NCI-H2171 treated with DMSO at 0.1 percent for 48 hours (cell line): ENCODE results near the gene ADGRL3.

Source experiments
- DNase-seq: peaks from one replicate; lab custom pipeline; 2025; lab: John Stamatoyannopoulos, UW

Gene ADGRL3

DNA sequence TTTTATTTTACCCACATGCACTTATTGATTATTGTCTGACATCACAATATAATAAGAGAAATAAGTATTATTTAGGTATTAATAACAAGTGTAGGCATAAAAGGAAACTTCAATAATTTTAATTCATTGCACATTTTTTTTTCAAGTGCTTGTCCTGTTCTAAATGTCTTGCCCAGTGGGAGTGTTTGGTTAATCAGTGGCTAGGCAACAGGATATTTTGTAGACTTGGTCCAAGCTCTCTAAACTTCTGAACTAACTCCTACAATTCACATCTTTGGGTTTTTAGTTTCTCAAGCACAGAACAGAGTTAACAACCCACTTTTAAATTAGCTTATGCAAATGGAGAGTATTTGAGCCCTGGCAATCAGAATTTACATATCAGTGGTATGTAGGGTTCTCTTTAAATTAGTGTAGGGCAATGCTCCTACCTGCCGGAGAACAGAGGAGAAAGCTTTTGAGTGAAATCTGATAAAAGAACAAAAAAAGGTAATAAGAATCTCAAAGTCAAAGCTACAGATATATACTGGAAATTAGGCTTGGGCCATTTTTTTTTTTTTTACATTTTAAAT lies 353.5 kb downstream of the ADGRL3 start:
- no peak for DNase-seq

DNA sequence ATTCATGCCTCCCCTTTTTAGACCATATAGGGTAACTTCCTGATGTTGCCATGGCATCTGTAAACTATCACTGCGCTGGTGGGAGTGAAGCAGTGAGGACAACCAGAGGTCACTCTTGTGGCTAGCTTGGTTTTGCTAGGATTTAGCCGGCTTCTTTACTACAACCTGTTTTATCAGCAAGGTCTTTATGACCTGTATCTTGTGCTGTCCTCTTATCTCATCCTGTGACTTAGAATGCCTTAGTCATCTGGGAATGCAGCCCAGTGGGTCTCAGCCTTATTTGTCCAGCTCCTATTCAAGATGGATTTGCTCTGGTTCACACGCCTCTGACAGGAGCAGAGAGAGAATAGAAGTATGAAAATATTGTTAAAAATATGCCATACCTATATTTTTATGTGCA lies 355.7 kb downstream of the ADGRL3 start:
- DNase-seq: no peak

DNA sequence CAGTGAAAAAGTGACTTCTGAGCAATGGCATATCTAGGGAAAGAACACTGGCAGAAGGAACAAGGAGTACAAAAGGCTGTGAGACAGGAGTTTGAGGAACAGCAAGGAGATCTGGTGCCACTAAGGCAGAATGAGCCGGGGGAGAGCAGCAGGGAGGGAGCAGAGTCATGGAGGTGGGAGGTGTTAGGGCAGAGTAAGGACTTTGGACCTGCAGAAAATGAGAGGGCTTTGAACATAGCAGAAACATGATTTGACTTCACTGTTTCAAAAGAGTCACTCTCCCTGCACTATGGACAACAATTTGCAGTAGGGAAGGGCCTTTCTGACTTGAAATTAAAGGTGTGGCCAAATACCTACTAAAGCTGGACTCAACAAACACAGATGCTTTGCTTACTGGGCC lies 356.2 kb downstream of the ADGRL3 start:
- no peak for DNase-seq

DNA sequence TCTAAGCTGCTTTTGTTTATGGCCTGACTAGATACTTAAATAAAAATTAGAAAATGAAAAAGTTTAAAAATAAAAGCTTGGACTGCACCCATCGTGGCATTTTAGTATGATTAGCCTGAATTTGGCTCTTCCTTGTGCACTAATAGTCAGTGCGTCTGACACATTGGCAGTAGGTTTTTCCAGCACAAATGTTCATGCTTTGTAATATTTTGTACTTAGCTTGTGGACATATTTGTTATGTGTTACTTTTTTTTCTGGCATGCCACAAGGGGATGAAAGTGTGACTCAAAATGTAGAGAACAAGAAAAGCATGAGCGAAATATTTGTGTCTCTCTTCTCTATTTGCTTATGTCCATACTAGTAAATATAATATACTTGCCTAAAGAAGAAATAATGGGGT lies 359.3 kb downstream of the ADGRL3 start:
- no peak for DNase-seq

DNA sequence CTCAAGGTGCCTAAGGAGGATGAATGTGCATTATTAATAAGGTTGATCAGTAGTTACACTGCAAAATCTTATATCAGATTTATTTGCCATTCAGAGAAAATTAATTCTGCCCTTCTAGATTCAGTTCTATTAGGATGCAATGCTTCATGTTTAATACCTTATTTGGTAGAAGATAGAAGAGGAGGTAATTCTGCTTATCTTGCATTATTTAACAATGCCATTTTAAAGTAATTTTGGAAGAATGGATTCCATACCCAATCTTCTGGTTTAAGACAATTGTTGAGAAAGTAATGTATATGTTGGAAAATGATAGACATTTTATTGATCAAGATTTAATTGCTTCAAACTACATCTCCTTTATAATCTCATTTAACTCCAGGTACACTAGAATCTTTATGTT lies 360.9 kb downstream of the ADGRL3 start:
- no peak for DNase-seq

DNA sequence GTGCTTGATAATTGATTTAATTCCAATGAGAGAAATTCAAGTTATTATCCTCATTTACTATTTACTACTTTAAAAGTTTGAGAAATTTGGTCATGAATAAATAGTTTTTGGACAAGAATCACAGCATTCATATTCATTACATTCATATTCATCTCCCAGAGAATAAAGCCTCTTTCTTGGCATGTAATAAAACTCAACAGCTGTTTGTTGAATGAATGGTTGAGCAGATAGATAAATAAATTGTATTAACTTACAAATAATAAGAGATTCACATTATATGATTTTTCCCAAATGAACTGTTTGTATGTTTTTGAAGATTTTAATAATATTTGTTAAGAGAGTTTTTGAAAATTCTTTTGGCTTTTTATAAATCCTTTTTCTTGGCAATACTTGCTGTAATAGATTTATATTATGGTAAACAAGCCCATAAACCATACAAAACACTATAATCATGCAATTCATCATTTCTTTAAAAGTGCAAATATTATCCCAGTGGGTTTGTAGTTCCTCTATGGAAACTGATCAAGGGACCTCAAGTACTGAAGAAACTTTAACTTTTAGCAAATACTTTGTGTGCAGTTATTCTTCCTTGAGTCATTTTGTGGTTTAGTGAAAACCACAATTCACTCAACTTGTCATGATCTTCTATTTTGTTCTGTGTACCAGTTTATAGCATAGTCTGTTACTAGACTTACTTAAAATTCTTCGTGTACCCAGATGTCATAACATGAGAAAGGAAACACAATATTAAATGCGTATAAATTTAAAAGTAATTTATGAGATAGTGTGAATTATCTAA lies 371.8 kb downstream of the ADGRL3 start:
- DNase-seq: no peak

DNA sequence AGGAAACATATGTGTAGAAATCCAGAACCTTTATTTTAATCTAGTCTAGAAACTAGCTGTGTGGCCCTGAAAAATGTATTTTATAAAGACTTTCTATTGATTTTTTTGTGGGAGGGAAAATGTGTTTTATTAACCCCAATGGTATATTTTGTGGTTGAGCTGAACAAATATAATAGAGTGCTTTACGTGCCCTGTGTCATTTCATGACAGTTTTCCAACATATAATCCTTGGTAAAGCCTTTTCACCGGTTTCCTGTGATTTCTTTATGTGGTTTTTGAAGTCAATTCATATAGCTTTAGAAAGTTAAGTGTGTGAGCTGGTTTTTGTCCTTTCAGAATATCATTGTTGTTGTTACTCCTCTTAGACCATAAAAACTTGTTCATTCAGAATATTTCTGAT lies 375.7 kb downstream of the ADGRL3 start:
- DNase-seq: no peak

DNA sequence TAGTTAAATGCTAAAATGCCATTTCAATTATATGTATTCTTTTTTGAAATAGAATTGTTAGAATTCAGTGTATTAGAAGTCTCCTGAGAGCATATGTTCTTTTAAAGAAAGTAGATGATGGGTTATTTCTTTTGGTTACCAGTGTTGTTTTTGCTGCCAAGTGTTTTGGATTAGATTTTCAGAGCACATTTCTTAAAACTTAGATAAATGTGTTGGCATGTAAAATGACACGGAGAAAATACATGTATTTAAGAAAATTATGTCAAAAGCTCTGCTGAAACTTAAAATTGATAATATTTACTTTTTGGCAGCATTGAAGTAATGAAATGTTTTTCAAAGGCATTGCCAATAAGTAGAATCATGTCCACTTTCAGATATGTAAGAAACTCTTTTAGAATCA lies 379.7 kb downstream of the ADGRL3 start:
- no peak for DNase-seq

DNA sequence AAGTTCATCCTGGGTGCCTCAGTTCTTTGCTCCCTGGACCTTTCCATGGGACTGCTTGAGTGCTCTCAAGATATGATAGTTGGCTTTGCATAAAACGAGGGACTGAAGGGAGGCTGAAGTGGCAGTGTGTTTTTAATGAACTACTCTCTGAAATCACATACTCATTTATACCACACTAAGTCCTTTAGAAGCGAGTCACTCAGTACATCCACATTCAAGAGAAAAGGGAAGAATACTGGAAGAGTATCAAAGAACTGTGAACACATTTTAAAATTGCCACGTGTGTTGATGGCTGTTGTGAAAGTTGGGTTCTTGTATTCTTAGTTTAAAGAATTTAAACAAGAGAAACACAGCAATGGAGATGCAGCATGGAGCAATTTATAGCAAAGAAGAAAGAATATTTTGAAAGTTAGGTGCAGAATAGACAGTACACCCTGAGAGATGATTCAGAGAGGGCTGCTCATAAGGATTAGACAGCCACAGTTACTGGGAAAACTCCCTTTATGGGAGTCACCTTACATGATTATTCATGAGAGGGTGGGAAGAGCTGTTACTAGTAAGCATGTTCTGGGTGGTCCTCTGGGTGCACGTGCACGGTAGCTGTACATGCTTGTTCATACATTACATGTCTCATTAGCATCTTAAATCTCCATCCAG lies 380.7 kb downstream of the ADGRL3 start:
- DNase-seq: no peak

DNA sequence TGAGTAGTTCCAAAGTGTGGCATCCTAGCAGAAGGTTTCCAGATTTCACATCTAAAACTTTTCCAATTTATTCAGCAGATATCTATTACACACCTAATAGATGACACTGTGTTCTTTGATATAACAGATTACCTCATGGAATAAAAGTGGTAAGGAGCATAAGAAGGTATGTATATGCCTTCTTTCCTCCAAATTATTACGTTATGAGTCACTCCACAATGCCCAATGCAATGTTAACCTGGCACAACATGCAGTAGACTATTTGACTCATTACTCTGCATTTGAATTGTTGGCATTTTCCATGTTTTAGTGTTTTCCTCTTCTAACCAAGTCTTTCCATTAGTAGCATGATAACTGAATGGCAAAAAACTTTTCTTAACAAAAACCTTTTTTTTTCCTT lies 383.6 kb downstream of the ADGRL3 start:
- no peak for DNase-seq

DNA sequence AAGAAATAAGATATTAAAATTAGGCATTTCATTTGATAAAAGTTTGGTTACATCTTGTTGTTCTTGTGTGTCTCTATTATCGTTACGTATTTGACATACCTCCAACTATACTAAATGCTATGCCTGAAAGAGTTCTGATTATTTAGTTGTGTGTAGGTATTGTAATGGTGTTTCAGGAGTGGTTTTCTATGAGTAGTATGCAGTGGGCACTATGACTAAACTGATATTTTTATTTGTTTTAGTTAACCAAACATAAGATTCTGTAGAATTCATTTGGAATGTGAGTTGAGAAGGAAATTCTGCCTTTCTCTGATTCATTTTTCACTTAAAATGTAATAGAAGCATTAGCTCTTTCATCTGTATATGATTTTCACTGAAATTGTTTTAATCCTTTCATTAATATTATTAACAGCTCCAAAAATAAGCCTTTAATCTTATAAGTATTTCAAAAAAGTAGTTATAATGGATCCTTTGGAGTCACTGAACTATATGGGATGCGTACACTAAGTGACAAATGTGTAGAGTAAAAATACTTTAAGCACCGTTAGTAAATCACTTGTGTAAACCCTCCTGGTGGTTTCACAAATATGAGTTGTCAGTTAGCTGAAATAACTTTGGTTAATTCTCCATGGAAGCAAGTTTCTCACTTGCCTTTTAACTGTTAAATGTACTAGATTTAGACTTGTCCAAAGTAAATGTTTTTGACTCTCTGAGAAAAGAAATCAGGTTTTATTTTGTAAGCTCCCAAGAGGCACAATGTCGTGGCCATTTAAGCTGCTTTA lies 388.7 kb downstream of the ADGRL3 start:
- DNase-seq: no peak

DNA sequence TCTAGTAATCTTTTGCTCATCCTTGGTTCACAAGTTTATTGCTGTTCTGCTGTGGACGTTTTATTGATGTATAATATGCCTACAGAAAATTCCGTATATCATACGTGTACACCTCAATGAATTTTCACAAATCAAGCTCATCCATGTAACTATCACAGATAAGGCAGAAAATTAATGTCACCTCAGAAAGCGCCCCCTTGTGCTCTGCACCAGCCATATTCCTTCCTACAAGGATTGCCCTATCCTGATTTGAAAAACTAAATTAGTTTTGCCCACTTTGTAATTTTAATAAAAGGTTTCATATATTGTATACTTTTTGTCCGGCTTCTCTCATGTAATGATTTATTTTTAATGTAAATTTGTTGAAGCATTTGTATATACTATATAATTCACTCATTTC lies 390.8 kb downstream of the ADGRL3 start:
- no peak for DNase-seq

DNA sequence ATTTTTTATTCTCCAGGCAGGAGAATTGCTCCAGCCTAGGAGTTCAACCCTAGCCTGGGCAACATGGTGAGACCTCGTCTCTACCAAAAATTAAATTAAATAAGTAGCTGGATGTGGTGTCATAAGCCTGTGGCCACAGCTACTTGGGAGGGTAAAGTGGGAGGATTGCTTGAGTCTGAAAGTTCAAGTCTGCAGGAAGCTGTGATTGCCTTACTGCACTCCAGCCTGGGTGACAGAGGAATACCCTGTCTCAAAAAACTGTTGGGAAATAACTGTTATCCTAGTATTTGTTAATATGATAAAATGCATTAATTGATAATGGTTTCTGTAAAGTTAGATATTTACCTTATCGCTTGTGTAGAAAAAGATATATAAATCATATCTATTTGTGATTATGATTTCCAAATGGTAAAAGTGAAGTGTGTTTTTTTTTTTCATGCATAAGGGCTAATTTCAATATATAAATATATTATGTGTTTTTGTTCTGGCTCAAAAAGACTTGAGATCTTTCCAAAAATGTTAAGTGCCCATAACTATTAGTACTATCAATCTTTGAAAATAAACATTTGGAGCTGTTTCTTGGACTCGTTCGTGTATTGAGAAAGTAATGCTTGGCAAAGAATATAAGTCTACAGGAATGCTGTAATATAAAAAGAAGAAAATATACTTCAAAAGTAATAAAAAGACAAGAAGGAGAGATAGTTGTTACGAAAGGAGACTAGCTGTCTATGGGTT lies 396.6 kb downstream of the ADGRL3 start:
- DNase-seq: no peak

DNA sequence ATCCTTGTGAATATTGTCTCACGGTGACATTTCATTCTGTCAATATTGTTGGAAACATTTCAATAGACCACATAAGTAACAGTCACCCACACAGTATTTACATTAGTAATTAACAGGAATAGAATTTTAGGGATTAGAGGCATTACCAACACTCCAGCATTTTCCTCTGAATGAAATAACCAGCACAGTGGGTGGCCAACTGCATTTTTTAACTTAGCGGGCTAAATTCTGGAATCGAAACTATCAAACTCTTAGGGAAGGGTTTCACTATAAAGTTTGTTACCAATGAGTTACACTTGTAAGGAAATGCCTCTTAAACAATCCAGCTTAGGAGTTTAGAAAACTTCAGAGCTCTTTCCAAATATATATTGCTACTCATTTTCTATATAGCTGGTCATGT lies 403.0 kb downstream of the ADGRL3 start:
- DNase-seq: no peak

DNA sequence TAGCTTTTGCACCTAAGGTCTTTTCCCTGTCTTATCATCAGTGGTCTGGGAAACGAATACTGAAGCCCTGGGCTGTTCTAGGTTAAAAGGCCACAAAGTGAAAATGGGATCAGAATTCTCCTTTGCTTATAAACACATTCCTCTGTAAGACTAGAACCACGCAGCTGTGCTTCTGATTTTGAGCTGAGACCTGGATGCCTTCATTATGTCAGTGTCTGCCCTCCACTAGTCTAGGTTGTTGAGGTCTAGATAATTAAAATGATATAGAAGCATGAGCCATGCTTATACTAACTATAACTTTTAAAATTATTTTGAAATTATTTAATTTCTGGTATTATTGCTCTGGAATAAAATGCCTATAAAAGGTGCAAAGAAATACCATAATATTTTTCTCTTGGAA lies 403.9 kb downstream of the ADGRL3 start:
- no peak for DNase-seq

DNA sequence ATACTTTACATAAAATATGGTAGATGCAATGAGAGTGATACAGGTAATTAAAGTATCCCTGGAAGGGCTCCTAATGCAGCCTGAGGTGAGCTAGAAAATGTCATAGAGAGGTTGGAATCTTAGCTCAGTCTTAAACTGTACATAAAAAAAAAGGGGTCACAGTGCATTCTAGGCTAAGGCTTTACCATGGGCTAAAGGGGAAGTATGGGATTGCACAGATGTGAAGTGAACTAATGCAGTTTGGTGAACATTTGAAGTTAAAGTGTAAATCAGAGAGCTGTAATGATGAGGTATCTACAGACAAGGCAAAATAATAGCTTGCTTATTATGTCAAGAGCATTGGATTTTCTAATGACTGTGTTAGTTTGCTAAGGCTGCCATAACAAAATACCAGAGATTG lies 405.9 kb downstream of the ADGRL3 start:
- DNase-seq: no peak

DNA sequence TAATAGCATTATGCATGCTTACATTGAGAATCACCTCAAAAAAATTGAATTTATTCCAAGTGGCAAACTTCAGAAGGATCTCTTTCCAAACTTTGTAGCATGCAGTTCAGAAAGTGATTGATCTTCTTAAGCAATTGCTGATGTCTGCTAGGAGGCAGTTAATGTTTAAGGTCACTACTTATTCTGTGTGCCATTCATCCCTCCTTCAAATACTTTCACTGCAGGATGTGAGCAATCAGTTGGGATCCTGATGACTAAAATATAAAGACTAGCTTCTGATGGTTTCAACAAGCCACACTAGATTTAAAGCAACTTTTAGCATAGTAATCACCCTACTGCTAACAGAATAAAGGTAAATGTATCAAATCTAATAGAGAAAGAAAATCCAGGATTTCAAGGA lies 414.1 kb downstream of the ADGRL3 start:
- DNase-seq: no peak

DNA sequence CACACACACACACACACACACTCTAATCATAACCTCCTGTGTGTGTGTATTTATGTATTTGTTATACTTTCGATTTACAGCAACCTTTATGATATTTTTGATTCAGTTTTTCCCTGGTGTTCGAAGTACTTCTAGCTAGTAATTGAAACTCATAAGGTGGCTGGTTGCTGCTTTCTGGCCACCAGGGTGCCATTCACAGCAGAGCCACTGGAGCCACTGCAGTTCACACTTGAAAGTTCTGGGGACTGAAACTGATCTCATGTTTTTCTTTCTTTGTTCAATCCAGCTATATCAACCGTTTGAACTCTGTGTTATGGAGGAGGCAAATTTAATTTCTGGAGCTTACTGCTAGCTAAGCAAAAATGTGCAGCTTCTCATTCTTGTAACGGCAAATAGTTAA lies 419.4 kb downstream of the ADGRL3 start:
- no peak for DNase-seq

DNA sequence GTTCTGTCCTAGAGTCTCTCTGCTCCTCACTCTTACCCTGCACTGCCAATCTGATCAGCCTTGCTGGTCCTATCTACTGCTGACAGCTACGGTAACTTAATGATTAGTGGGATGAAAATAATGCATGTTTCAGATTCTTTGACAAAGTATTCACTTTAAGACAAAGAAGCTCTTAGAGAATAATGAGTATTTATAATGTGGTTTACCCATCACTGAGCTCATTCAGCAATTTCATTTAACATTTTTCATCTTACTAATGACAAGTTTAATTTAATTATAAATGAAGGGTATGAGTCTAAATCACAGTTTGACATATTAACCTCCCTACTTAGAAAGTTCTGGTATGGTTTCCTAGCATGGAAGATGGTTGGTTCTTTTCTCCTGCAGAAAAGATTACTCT lies 428.2 kb downstream of the ADGRL3 start:
- no peak for DNase-seq

DNA sequence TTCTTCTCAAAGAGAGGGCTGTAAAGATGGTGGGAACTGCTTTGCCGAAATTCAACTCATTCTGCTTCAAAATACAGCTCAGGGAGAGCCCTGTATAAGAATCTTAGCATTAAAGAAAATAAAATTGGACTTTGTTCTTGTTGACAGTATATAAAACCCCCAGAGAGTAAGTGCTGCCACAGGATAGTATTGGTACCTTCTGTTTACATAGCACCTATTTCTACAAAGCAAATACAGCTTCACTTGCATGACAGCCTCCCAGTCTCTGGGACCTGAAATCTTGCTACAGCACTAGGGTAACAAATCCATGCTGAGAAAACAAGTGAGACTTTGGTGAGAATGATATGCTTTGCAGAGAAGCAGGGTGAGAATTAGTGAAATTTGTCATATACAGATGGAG lies 428.6 kb downstream of the ADGRL3 start:
- no peak for DNase-seq

DNA sequence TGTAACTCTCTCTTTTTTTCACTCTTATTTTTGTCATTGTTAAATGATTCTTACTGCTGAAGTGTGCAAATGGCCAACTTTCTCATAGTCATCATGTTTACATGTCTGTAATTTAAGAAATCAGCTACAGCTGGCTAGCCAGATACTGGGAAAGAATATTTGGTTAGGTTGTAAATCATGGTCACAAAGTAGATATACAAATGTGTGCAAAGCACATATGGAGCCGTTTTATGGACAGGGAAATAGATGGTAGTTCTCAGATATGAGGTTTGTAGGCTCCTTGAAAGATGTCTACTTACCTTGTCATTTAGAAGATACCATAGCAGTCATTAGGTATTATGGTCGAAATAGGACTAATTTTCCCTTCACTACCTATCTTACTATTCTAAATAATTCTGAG lies 430.4 kb downstream of the ADGRL3 start:
- no peak for DNase-seq

DNA sequence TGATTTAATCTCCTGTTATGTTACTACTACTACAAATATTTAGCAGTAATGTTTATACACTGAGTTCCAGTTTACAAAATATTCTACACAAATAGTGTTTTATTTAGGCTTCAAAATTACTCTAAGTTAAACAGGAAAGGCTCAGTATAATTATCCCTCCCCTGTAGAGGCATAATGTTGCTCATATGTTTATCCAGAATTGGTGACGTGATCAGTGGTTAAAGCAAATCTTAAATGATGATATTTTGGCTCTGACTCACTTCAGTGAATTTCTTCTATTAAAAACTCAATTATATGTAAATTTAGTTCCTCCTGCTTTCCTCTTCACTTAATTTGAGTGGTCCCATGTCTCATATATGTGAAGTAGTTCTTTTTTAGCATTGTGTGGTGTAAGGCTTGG lies 438.5 kb downstream of the ADGRL3 start:
- DNase-seq: no peak
